HEK293 (cell line): Measurements from ENCODE around the gene CAT.

Experiments
- CTCF ChIP-seq: fragments of 450-650 bp; formaldehyde crosslinking; IDR thresholded peaks from 2 replicates; pipeline ENCODE4 v1.5.1; 2016; ENCODE audit warnings: missing biosample characterization, missing genetic modification characterization
- IKZF3 ChIP-seq: fragments of 450-650 bp; IDR thresholded peaks from 2 replicates; pipeline ENCODE4 v1.5.0; 2018; ENCODE audit warnings: missing biosample characterization, mild to moderate bottlenecking, missing genetic modification characterization, moderate library complexity
- SCRT1 ChIP-seq: fragments of 450-650 bp; formaldehyde crosslinking; IDR thresholded peaks from 2 replicates; pipeline ENCODE4 v1.5.1; 2016; ENCODE audit warnings: missing biosample characterization, missing genetic modification characterization, borderline replicate concordance
- ZNF221 ChIP-seq: fragments of 450-650 bp; formaldehyde crosslinking; IDR thresholded peaks from 2 replicates; pipeline ENCODE4 v1.5.1; 2017; ENCODE audit warnings: missing biosample characterization, missing genetic modification characterization, borderline replicate concordance
- ZNF274 ChIP-seq, 2 experiments: fragments of 200-500 bp in 1 of 2; fragments of 450-650 bp in 1 of 2; sonication (Bioruptor generic) in 1 of 2; formaldehyde crosslinking in 1 of 2; IDR thresholded peaks; 2 replicates each; pipeline versions ENCODE4 v1.5.1 to v1.6.1; 2014 to 2016; ENCODE audit warnings: borderline replicate concordance in 1 of 2, inconsistent platforms in 1 of 2, low read length in 1 of 2, missing biosample characterization in 1 of 2, missing genetic modification characterization in 1 of 2
- ZNF292 ChIP-seq: fragments of 450-650 bp; formaldehyde crosslinking; IDR thresholded peaks from 2 replicates; pipeline ENCODE4 v1.5.1; 2016; ENCODE audit warnings: low read depth, missing biosample characterization, missing genetic modification characterization, borderline replicate concordance
- ZNF544 ChIP-seq: fragments of 450-650 bp; formaldehyde crosslinking; IDR thresholded peaks from 2 replicates; pipeline ENCODE4 v1.5.0; 2017; ENCODE audit warnings: missing biosample characterization, missing genetic modification characterization
- ZNF660 ChIP-seq: fragments of 450-650 bp; IDR thresholded peaks from 2 replicates; pipeline ENCODE4 v1.5.1; 2018; ENCODE audit warnings: missing biosample characterization, mild to moderate bottlenecking, missing genetic modification characterization
- ZNF707 ChIP-seq: fragments of 450-650 bp; formaldehyde crosslinking; IDR thresholded peaks from 2 replicates; pipeline ENCODE4 v1.5.1; 2016; ENCODE audit warnings: missing biosample characterization, missing genetic modification characterization
- TF ChIP-seq, protein P1 (sequence below): fragments of 450-650 bp; formaldehyde crosslinking; IDR thresholded peaks from 2 replicates; pipeline ENCODE4 v1.5.1; 2016; ENCODE audit warnings: missing biosample characterization, missing genetic modification characterization

DNA sequence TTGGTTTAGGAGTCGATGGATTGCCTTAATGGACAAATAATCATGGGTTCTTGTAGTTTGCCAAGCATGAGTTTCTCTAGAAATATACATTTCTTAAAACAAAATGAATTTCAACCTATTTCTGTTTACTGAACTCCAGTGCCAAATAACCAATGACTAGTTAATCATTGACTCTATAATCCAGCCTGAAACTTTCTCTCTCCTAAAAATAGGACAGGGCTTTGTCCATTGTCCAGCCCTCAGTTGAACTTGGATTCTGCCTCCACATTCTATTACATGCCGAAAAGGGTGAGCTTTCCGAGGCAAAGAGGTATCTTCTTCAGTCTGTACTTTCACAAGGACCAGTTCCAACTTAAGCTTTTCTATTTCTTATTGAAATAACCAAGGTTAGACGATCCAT, 23.2 kb upstream of the CAT start:
- TF ChIP-seq CTCF (no peak), ZNF660 (tag by site-specific recombination) (no peak), ZNF707 (no peak), ZNF292 (no peak), SCRT1 (tag by site-specific recombination) (no peak), ZNF544 (no peak), ZNF274 (IDR thresholded peaks at IDR 0.05; ENCODE audit: low read length) (no peak), ZNF274 (tag by site-specific recombination; IDR thresholded peaks at IDR 0.05; ENCODE audit: borderline replicate concordance) (no peak), ZNF221 (no peak), IKZF3 (tag by site-specific recombination) (no peak)
- TF ChIP-seq, protein P1, sequence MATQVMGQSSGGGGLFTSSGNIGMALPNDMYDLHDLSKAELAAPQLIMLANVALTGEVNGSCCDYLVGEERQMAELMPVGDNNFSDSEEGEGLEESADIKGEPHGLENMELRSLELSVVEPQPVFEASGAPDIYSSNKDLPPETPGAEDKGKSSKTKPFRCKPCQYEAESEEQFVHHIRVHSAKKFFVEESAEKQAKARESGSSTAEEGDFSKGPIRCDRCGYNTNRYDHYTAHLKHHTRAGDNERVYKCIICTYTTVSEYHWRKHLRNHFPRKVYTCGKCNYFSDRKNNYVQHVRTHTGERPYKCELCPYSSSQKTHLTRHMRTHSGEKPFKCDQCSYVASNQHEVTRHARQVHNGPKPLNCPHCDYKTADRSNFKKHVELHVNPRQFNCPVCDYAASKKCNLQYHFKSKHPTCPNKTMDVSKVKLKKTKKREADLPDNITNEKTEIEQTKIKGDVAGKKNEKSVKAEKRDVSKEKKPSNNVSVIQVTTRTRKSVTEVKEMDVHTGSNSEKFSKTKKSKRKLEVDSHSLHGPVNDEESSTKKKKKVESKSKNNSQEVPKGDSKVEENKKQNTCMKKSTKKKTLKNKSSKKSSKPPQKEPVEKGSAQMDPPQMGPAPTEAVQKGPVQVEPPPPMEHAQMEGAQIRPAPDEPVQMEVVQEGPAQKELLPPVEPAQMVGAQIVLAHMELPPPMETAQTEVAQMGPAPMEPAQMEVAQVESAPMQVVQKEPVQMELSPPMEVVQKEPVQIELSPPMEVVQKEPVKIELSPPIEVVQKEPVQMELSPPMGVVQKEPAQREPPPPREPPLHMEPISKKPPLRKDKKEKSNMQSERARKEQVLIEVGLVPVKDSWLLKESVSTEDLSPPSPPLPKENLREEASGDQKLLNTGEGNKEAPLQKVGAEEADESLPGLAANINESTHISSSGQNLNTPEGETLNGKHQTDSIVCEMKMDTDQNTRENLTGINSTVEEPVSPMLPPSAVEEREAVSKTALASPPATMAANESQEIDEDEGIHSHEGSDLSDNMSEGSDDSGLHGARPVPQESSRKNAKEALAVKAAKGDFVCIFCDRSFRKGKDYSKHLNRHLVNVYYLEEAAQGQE (tag by site-specific recombination) = no peak
